PC-9 (cell line): ENCODE results near the gene OXCT1. TPM values are rescaled to one million over a fixed set of nuclear protein-coding genes. Genes with fewer than 3 reads are reported as not detected.

Experiments
- BruUV-seq: library from RNA; stranded (reverse); fragments of 400-500 nt; replicated peaks from 2 replicates; lab custom pipeline; 2021; lab: Mats Ljungman, UMichigan
- CTCF ChIA-PET: fragments of 300-600 bp; sonication (Branson Sonifier 250); formaldehyde crosslinking; loops from one replicate; lab custom pipeline; 2022; ENCODE audit warnings: antibody characterized with exemption; lab: Charles Lee
- POLR2A ChIA-PET: fragments of 300-600 bp; sonication (Branson Sonifier 250); formaldehyde crosslinking; loops from one replicate; lab custom pipeline; 2022; ENCODE audit warnings: antibody characterized with exemption; ENCODE audit not compliant: unreplicated experiment; lab: Charles Lee
- DNase-seq, 2 experiments: peaks; one replicate each; pipeline versions ENCODE4 v3.0.0 to v3.0.0-alpha.2; 2015 to 2022; ENCODE audit warnings: mixed read lengths in 1 of 2
- H2AFZ ChIP-seq: fragments of 200-600 bp; sonication (generic); 2 replicates; pipeline ENCODE4 v1.8.1; 2017; ENCODE audit warnings: antibody characterized with exemption
- H3F3A ChIP-seq: fragments of 200-600 bp; sonication (generic); 2 replicates; pipeline ENCODE4 v1.8.1; 2017; ENCODE audit warnings: antibody characterized with exemption, mild to moderate bottlenecking, low read depth; ENCODE audit not compliant: insufficient read depth
- H3K27ac ChIP-seq: fragments of 200-600 bp; sonication (generic); 2 replicates; pipeline ENCODE4 v1.6.1; 2016; ENCODE audit warnings: mixed run types
- H3K27me3 ChIP-seq: fragments of 200-600 bp; sonication (generic); 2 replicates; pipeline ENCODE4 v1.6.1; 2016; ENCODE audit warnings: low read depth, mixed run types; ENCODE audit not compliant: insufficient read depth
- H3K36me3 ChIP-seq: fragments of 200-600 bp; sonication (generic); 2 replicates; pipeline ENCODE4 v1.6.1; 2016; ENCODE audit warnings: low read depth, mixed run types
- H3K4me1 ChIP-seq: fragments of 200-600 bp; sonication (generic); replicated peaks from 2 replicates; pipeline ENCODE4 v1.6.1; 2016; ENCODE audit warnings: mixed run types; ENCODE audit not compliant: insufficient read depth
- H3K4me2 ChIP-seq: fragments of 200-600 bp; sonication (generic); 2 replicates; pipeline ENCODE4 v1.6.1; 2017; ENCODE audit warnings: mixed run types
- H3K4me3 ChIP-seq: fragments of 200-600 bp; sonication (generic); 2 replicates; pipeline ENCODE4 v1.6.1; 2016; ENCODE audit warnings: mixed run types
- H3K79me2 ChIP-seq: fragments of 200-600 bp; sonication (generic); 2 replicates; pipeline ENCODE4 v1.6.1; 2017; ENCODE audit warnings: low read depth, mixed run types
- H3K9me2 ChIP-seq: fragments of 200-600 bp; sonication (generic); 2 replicates; pipeline ENCODE4 v1.8.1; 2017; ENCODE audit warnings: mild to moderate bottlenecking; ENCODE audit not compliant: insufficient read depth
- H3K9me3 ChIP-seq: fragments of 200-600 bp; sonication (generic); 2 replicates; pipeline ENCODE4 v1.8.1; 2016; ENCODE audit warnings: low read depth; ENCODE audit not compliant: insufficient read depth
- H4K20me1 ChIP-seq: fragments of 200-600 bp; sonication (generic); 2 replicates; pipeline ENCODE4 v1.8.1; 2017; ENCODE audit not compliant: insufficient read depth
- CTCF ChIP-seq: fragments of 200-600 bp; sonication (generic); conservative IDR thresholded peaks from 2 replicates; pipeline ENCODE4 v1.6.1; 2017; ENCODE audit warnings: mixed run types, antibody characterized with exemption, mild to moderate bottlenecking, moderate library complexity
- EZH2 ChIP-seq: fragments of 200-600 bp; sonication (generic); IDR thresholded peaks from 2 replicates; pipeline ENCODE4 v1.8.0; 2017; ENCODE audit warnings: antibody characterized with exemption, low read depth
- intact Hi-C: fragments of 100-400 bp; cut with micrococcal nuclease; formaldehyde crosslinking; loops from one replicate; pipeline ENCODE4 v1.10.0; 2022; ENCODE audit not compliant: unreplicated experiment
- total RNA-seq: library from RNA; stranded (reverse); gene quantifications from 2 replicates; pipeline ENCODE4 v1.2.3, GENCODE V29; 2021

The OXCT1 gene
- total RNA-seq, 1 experiment from 2014 or later, result 29.7 TPM

GRCh38 chr5:41843456-41844370, 26.5 kb downstream of the OXCT1 start:
- no TSS peak for BruUV-seq
- Histone ChIP-seq H3K36me3 (no peaks in the 10 kb centered on the region), H2AFZ (no peak overlapping the region), H3K4me1 (no peaks in the 10 kb centered on the region), H3K4me3 (no peak overlapping the region), H3K27me3 (no peaks in the 10 kb centered on the region), H4K20me1 (no peaks in the 10 kb centered on the region), H3K9me3 (no peaks in the 10 kb centered on the region), H3K4me2 (no peak overlapping the region), H3K9me2 (no peaks in the 10 kb centered on the region), H3K27ac (no peak overlapping the region), H3F3A (no peaks in the 10 kb centered on the region), H3K79me2 (no peaks in the 10 kb centered on the region)
- DNase-seq, result peak; percentile 35 to 50
- peak; percentile 96 for TF ChIP-seq CTCF
- no peak for TF ChIP-seq EZH2
- ChIA-PET CTCF (interaction anchor here (0.5 to 1.3 kb wide), 4 partner anchors 23 to 939 kb away, joined by 3 to 6 read pairs (median 4); no protein-coding TSS in a partner anchor), POLR2A (no interaction called here)
- intact Hi-C loops, result loop anchor here (1.0 to 5.0 kb wide), 5 partner anchors 135 to 939 kb away; no protein-coding TSS in a partner anchor

GRCh38 chr5:41842777-41843176, 27.4 kb downstream of the OXCT1 start:
- no peaks in the 10 kb centered on the region for H4K20me1 ChIP-seq
- POLR2A ChIA-PET, result interaction anchor here (0.6 kb wide), 1 partner anchor 204 kb away, joined by 9 read pairs; no protein-coding TSS in a partner anchor
- no peaks in the 10 kb centered on the region for H3K36me3 ChIP-seq
- intact Hi-C loops, result loop anchor here (1.0 to 5.0 kb wide), 5 partner anchors 134 to 938 kb away; no protein-coding TSS in a partner anchor
- no TSS peak for BruUV-seq
- CTCF ChIA-PET, result interaction anchor here (1.3 kb wide), 1 partner anchor 938 kb away, joined by 6 read pairs; no protein-coding TSS in a partner anchor
- no peaks in the 10 kb centered on the region for H3K4me1 ChIP-seq
- H3K4me2 ChIP-seq, result no peak overlapping the region
- no peak for DNase-seq
- no peak overlapping the region for H3K27ac ChIP-seq
- H3F3A ChIP-seq, result no peaks in the 10 kb centered on the region
- H3K79me2 ChIP-seq, result no peaks in the 10 kb centered on the region
- H2AFZ ChIP-seq, result no peak overlapping the region
- TF ChIP-seq CTCF, result no peak
- TF ChIP-seq EZH2, result no peak
- H3K4me3 ChIP-seq, result no peak overlapping the region
- H3K27me3 ChIP-seq, result no peaks in the 10 kb centered on the region
- no peaks in the 10 kb centered on the region for H3K9me3 ChIP-seq
- H3K9me2 ChIP-seq, result no peaks in the 10 kb centered on the region

GRCh38 chr5:41841325-41841724, 28.9 kb downstream of the OXCT1 start:
- Histone ChIP-seq H3K9me2 (no peaks in the 10 kb centered on the region), H4K20me1 (no peaks in the 10 kb centered on the region), H3K79me2 (no peaks in the 10 kb centered on the region), H3F3A (no peaks in the 10 kb centered on the region), H3K36me3 (no peaks in the 10 kb centered on the region), H3K9me3 (no peaks in the 10 kb centered on the region), H3K4me3 (no peak overlapping the region), H3K4me1 (no peaks in the 10 kb centered on the region), H3K27me3 (no peaks in the 10 kb centered on the region), H3K4me2 (no peak overlapping the region), H3K27ac (no peak overlapping the region), H2AFZ (no peak overlapping the region)
- TF ChIP-seq EZH2, result no peak
- TF ChIP-seq CTCF, result no peak
- no TSS peak for BruUV-seq
- ChIA-PET POLR2A (interaction anchor here (0.6 kb wide), 1 partner anchor 1014 kb away, joined by 5 read pairs; no protein-coding TSS in a partner anchor), CTCF (no interaction called here)
- intact Hi-C loops, result loop anchor here (5.0 kb wide), 2 partner anchors 314 to 494 kb away; no protein-coding TSS in a partner anchor
- DNase-seq, result no peak
